Measurements from ENCODE around the gene ABCB11.
"Not testable (repeated sequence)": the region's sequence is repeated elsewhere in the genome, so short reads cannot be mapped to it uniquely, and the experiment has no call there.

The ABCB11 gene

GRCh38 chr2:168895771-168896170 lies 135.4 kb downstream of the ABCB11 start:
- H3K27me3 ChIP-seq (ENCODE audit: low read depth, low read length) = no peaks in the 10 kb centered on the region
- no peaks in the 10 kb centered on the region for H3K36me3 ChIP-seq (ENCODE audit: control insufficient read depth in 1 of 2, insufficient read depth in 2 of 2, low read length in 2 of 2)
- H3K9me3 ChIP-seq (ENCODE audit: control insufficient read depth in 1 of 2, low read length in 2 of 2) = no peaks in the 10 kb centered on the region
- H3K4me1 ChIP-seq (ENCODE audit: control insufficient read depth in 1 of 2, insufficient read depth in 2 of 2, low read length in 2 of 2) = no peaks in the 10 kb centered on the region
- no peak overlapping the region for H3K4me3 ChIP-seq (ENCODE audit: low read depth in 1 of 2, low read length in 2 of 2)
- no peak overlapping the region for H3K27ac ChIP-seq (ENCODE audit: low read length)

GRCh38 chr2:168894720-168895119 lies 136.4 kb downstream of the ABCB11 start:
- Histone ChIP-seq H3K36me3 (ENCODE audit: control insufficient read depth in 1 of 2, insufficient read depth in 2 of 2, low read length in 2 of 2) (no peaks in the 10 kb centered on the region), H3K4me1 (ENCODE audit: control insufficient read depth in 1 of 2, insufficient read depth in 2 of 2, low read length in 2 of 2) (peaks cover 0 to 6% of the 10 kb centered on the region in 2 donors), H3K27ac (ENCODE audit: low read length) (no peak overlapping the region), H3K27me3 (ENCODE audit: low read depth, low read length) (no peaks in the 10 kb centered on the region), H3K9me3 (ENCODE audit: control insufficient read depth in 1 of 2, low read length in 2 of 2) (no peaks in the 10 kb centered on the region), H3K4me3 (ENCODE audit: low read depth in 1 of 2, low read length in 2 of 2) (no peak overlapping the region)

GRCh38 chr2:168894101-168894500 lies 137.0 kb downstream of the ABCB11 start:
- H3K4me1 ChIP-seq (ENCODE audit: control insufficient read depth in 1 of 2, insufficient read depth in 2 of 2, low read length in 2 of 2) = peaks cover 0 to 6% of the 10 kb centered on the region in 2 donors
- H3K4me3 ChIP-seq (ENCODE audit: low read depth in 1 of 2, low read length in 2 of 2) = no peak overlapping the region
- H3K27me3 ChIP-seq (ENCODE audit: low read depth, low read length) = no peaks in the 10 kb centered on the region
- no peak overlapping the region for H3K27ac ChIP-seq (ENCODE audit: low read length)
- no peaks in the 10 kb centered on the region for H3K9me3 ChIP-seq (ENCODE audit: control insufficient read depth in 1 of 2, low read length in 2 of 2)
- no peaks in the 10 kb centered on the region for H3K36me3 ChIP-seq (ENCODE audit: control insufficient read depth in 1 of 2, insufficient read depth in 2 of 2, low read length in 2 of 2)

GRCh38 chr2:168892327-168892726 lies 138.8 kb downstream of the ABCB11 start:
- H3K27me3 ChIP-seq (ENCODE audit: low read depth, low read length) = no peaks in the 10 kb centered on the region
- no peaks in the 10 kb centered on the region for H3K36me3 ChIP-seq (ENCODE audit: control insufficient read depth in 1 of 2, insufficient read depth in 2 of 2, low read length in 2 of 2)
- peaks cover 0 to 6% of the 10 kb centered on the region in 2 donors for H3K4me1 ChIP-seq (ENCODE audit: control insufficient read depth in 1 of 2, insufficient read depth in 2 of 2, low read length in 2 of 2)
- H3K4me3 ChIP-seq (ENCODE audit: low read depth in 1 of 2, low read length in 2 of 2) = no peak overlapping the region
- H3K9me3 ChIP-seq (ENCODE audit: control insufficient read depth in 1 of 2, low read length in 2 of 2) = no peaks in the 10 kb centered on the region
- H3K27ac ChIP-seq (ENCODE audit: low read length) = no peak overlapping the region

- Histone ChIP-seq H3K9me3 (ENCODE audit: control insufficient read depth in 1 of 2, low read length in 2 of 2) (no peaks in the 10 kb centered on the region), H3K4me1 (ENCODE audit: control insufficient read depth in 1 of 2, insufficient read depth in 2 of 2, low read length in 2 of 2) (peaks cover 0 to 6% of the 10 kb centered on the region in 2 donors), H3K36me3 (ENCODE audit: control insufficient read depth in 1 of 2, insufficient read depth in 2 of 2, low read length in 2 of 2) (no peaks in the 10 kb centered on the region), H3K4me3 (ENCODE audit: low read depth in 1 of 2, low read length in 2 of 2) (peak within 1 kb of the TSS; percentile 54 to 82), H3K27me3 (ENCODE audit: low read depth, low read length) (no peaks in the 10 kb centered on the region), H3K27ac (ENCODE audit: low read length) (no peak within 1 kb of the TSS)
These were observed 140.9 kb downstream of the ABCB11 start, which contains the start of gene SPC25 for GRCh38 chr2:168890006-168890782. SPC25 (minus strand) TSS chr2:168890430; CDS start chr2:168889519, 911 bp downstream.

- Histone ChIP-seq H3K27me3 (ENCODE audit: low read depth, low read length) (no peaks in the 10 kb centered on the region), H3K4me1 (ENCODE audit: control insufficient read depth in 1 of 2, insufficient read depth in 2 of 2, low read length in 2 of 2) (peaks cover 0 to 6% of the 10 kb centered on the region in 2 donors), H3K36me3 (ENCODE audit: control insufficient read depth in 1 of 2, insufficient read depth in 2 of 2, low read length in 2 of 2) (no peaks in the 10 kb centered on the region), H3K27ac (ENCODE audit: low read length) (no peak overlapping the region), H3K4me3 (ENCODE audit: low read depth in 1 of 2, low read length in 2 of 2) (peak overlapping the region; percentile 54 to 82), H3K9me3 (ENCODE audit: control insufficient read depth in 1 of 2, low read length in 2 of 2) (no peaks in the 10 kb centered on the region)
These were observed 141.5 kb downstream of the ABCB11 start for GRCh38 chr2:168889635-168890005.

GRCh38 chr2:168884975-168885374 lies 146.1 kb downstream of the ABCB11 start:
- no peaks in the 10 kb centered on the region for H3K27me3 ChIP-seq (ENCODE audit: low read depth, low read length)

GRCh38 chr2:168882163-168882562 lies 149.0 kb downstream of the ABCB11 start:
- not testable (repeated sequence) for H3K27ac ChIP-seq (ENCODE audit: low read length); H3K4me1 ChIP-seq (ENCODE audit: control insufficient read depth in 1 of 2, insufficient read depth in 2 of 2, low read length in 2 of 2); H3K27me3 ChIP-seq (ENCODE audit: low read depth, low read length); H3K4me3 ChIP-seq (ENCODE audit: low read depth in 1 of 2, low read length in 2 of 2); H3K36me3 ChIP-seq (ENCODE audit: control insufficient read depth in 1 of 2, insufficient read depth in 2 of 2, low read length in 2 of 2); H3K9me3 ChIP-seq (ENCODE audit: control insufficient read depth in 1 of 2, low read length in 2 of 2)

More at GRCh38 chr2:168884975-168885374, 146.1 kb downstream of the ABCB11 start:
- no peak overlapping the region for H3K4me3 ChIP-seq (ENCODE audit: low read depth in 1 of 2, low read length in 2 of 2)
- H3K27ac ChIP-seq (ENCODE audit: low read length) = no peak overlapping the region
- H3K4me1 ChIP-seq (ENCODE audit: control insufficient read depth in 1 of 2, insufficient read depth in 2 of 2, low read length in 2 of 2) = peaks cover 0 to 3% of the 10 kb centered on the region in 2 donors
- H3K36me3 ChIP-seq (ENCODE audit: control insufficient read depth in 1 of 2, insufficient read depth in 2 of 2, low read length in 2 of 2) = no peaks in the 10 kb centered on the region
- H3K9me3 ChIP-seq (ENCODE audit: control insufficient read depth in 1 of 2, low read length in 2 of 2) = no peaks in the 10 kb centered on the region

- no peaks in the 10 kb centered on the region for H3K9me3 ChIP-seq (ENCODE audit: control insufficient read depth in 1 of 2, low read length in 2 of 2)
- no peak overlapping the region for H3K4me3 ChIP-seq (ENCODE audit: low read depth in 1 of 2, low read length in 2 of 2)
- no peaks in the 10 kb centered on the region for H3K36me3 ChIP-seq (ENCODE audit: control insufficient read depth in 1 of 2, insufficient read depth in 2 of 2, low read length in 2 of 2)
- no peaks in the 10 kb centered on the region for H3K4me1 ChIP-seq (ENCODE audit: control insufficient read depth in 1 of 2, insufficient read depth in 2 of 2, low read length in 2 of 2)
- H3K27ac ChIP-seq (ENCODE audit: low read length) = no peak overlapping the region
- H3K27me3 ChIP-seq (ENCODE audit: low read depth, low read length) = no peaks in the 10 kb centered on the region
These were observed 156.6 kb downstream of the ABCB11 start for GRCh38 chr2:168874368-168875054.

- H3K36me3 ChIP-seq (ENCODE audit: control insufficient read depth in 1 of 2, insufficient read depth in 2 of 2, low read length in 2 of 2); H3K27me3 ChIP-seq (ENCODE audit: low read depth, low read length); H3K27ac ChIP-seq (ENCODE audit: low read length); H3K9me3 ChIP-seq (ENCODE audit: control insufficient read depth in 1 of 2, low read length in 2 of 2); H3K4me1 ChIP-seq (ENCODE audit: control insufficient read depth in 1 of 2, insufficient read depth in 2 of 2, low read length in 2 of 2); H3K4me3 ChIP-seq (ENCODE audit: low read depth in 1 of 2, low read length in 2 of 2): not testable (repeated sequence)
These were observed 160.3 kb downstream of the ABCB11 start for GRCh38 chr2:168870824-168871223.
